Heart left ventricle (tissue), 13 donors: ENCODE measurements around the gene MMP27.

Experiments
- POLR2A ChIP-seq, 2 donors: fragments of 450-650 bp; IDR thresholded peaks; one replicate each; pipeline ENCODE4 v1.6.1; 2017; ENCODE audit warnings: antibody characterized with exemption in 2 of 2, mild to moderate bottlenecking in 2 of 2, moderate library complexity in 2 of 2
- TF ChIP-seq, protein P1 (sequence below), 12 donors: fragments of 200-600 bp; sonication (generic) in 4 of 12; IDR thresholded peaks; one replicate each; pipeline versions ENCODE4 v1.5.0 to v1.8.0; 2018 to 2022; ENCODE audit warnings: antibody characterized with exemption in 12 of 12, mild to moderate bottlenecking in 5 of 12
- donor health status: ischemic (EF 13 %, LVEDD 7.1; RV severe dilation, severe dysfunction).
- donor health status: DM: no; HTN: yes; CAD: no.
- donor health status: DM: no; HTN: no; CAD: no.
- donor health status: ischemic (EF 25% LVEDD 6.9; RV normal size, moderate dysfunction).
- donor health status: ischemic (EF 25% LVEDD 5.7; RV mildly dilated, moderate dysfunction).
- donor health status: ischemic (EF 35%, LVEDD 5.7; RV mildly dilated, moderate dysfunction).
- donor health status: nonischemic (EF 11% LVEDD 7.7; RV severe dilation, severe dysfunction).
- donor health status: DM: yes; HTN: yes; CAD: no.
- donor health status: PGD.
- donor health status: ischemic (EF 29% LVEDD 5.4; RV normal size, mild dysfunction).
- donor health status: nonischemic (EF 23%, LVEDD 6.1; RV moderate dilation, normal function).

DNA sequence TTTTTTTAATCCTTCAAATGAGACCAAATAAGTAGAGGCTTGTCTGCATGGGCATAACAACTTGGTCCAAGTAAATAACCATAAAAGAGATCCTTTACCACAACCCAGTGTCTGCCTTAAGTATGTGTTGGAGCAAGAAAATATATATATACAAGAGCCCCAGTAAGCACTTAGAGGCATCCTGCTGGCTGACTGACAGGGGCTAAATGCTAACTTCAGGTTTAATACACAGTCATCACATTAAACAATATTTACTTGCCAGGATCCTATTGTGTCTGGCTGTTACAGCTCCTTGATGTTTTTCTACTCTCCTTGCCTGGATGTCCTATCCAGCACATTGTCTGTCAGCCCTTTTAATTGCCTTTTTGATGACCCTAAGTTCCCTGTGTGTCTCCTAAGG lies 43.0 kb downstream of the MMP27 start:
- TF ChIP-seq, protein P1, sequence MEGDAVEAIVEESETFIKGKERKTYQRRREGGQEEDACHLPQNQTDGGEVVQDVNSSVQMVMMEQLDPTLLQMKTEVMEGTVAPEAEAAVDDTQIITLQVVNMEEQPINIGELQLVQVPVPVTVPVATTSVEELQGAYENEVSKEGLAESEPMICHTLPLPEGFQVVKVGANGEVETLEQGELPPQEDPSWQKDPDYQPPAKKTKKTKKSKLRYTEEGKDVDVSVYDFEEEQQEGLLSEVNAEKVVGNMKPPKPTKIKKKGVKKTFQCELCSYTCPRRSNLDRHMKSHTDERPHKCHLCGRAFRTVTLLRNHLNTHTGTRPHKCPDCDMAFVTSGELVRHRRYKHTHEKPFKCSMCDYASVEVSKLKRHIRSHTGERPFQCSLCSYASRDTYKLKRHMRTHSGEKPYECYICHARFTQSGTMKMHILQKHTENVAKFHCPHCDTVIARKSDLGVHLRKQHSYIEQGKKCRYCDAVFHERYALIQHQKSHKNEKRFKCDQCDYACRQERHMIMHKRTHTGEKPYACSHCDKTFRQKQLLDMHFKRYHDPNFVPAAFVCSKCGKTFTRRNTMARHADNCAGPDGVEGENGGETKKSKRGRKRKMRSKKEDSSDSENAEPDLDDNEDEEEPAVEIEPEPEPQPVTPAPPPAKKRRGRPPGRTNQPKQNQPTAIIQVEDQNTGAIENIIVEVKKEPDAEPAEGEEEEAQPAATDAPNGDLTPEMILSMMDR (IDR thresholded peaks at IDR 0.05), result no peak
- TF ChIP-seq POLR2A (IDR thresholded peaks at IDR 0.05), result no peak
